CD4-positive, alpha-beta memory T cell (primary cell): ENCODE measurements around the gene DIS3L2. TPM values are rescaled to one million over a fixed set of nuclear protein-coding genes. Genes with fewer than 3 reads are reported as not detected.
A peak's percentile ranks its signal among the peaks of the same experiment; 100 is the strongest.
"Not testable (repeated sequence)": the region's sequence is repeated elsewhere in the genome, so short reads cannot be mapped to it uniquely, and the experiment has no call there.

Experiments used
- CTCF ChIA-PET: fragments of 350-600 bp; sonication (Branson Sonifier 250); formaldehyde crosslinking; loops from one replicate; lab custom pipeline; 2021; ENCODE audit warnings: inconsistent platforms; ENCODE audit not compliant: partially characterized antibody; lab: Charles Lee
- POLR2A ChIA-PET: fragments of 350-600 bp; sonication (Branson Sonifier 250); formaldehyde crosslinking; loops from one replicate; lab custom pipeline; 2021; ENCODE audit not compliant: partially characterized antibody; lab: Charles Lee
- DNase-seq, 5 donors: peaks; one replicate each; pipeline versions ENCODE4 v3.0.0 to v3.0.0-alpha.2; 2020 to 2022; ENCODE audit warnings: mixed read lengths in 1 of 5
- H3K27ac ChIP-seq: one replicate; pipeline ENCODE4 v1.7.0; 2013; ENCODE audit warnings: low read depth, low read length
- H3K27me3 ChIP-seq: 2 replicates; pipeline ENCODE4 v1.7.0; 2013; ENCODE audit warnings: mild to moderate bottlenecking, low read length, moderate library complexity; ENCODE audit not compliant: insufficient read depth
- H3K36me3 ChIP-seq: 2 replicates; pipeline ENCODE4 v1.7.0; 2013; ENCODE audit warnings: mild to moderate bottlenecking, low read length, moderate library complexity; ENCODE audit not compliant: insufficient read depth
- H3K4me1 ChIP-seq: 2 replicates; pipeline ENCODE4 v1.7.0; 2013; ENCODE audit warnings: mild to moderate bottlenecking, low read length, moderate library complexity; ENCODE audit not compliant: insufficient read depth
- H3K4me3 ChIP-seq, 2 donors: one replicate each; pipeline ENCODE4 v1.7.0; 2013; ENCODE audit warnings: low read length in 2 of 2, mild to moderate bottlenecking in 1 of 2
- H3K9me3 ChIP-seq, 2 donors: one replicate each; pipeline ENCODE4 v1.7.0; 2013; ENCODE audit warnings: low read length in 2 of 2, control low read depth in 1 of 2; ENCODE audit not compliant: control insufficient read depth in 1 of 2
- H3K27ac Mint-ChIP-seq, 7 donors: one replicate each; pipeline ENCODE4 v1.8.0; 2020 to 2021; ENCODE audit warnings: mixed read lengths in 7 of 7, mild to moderate bottlenecking in 6 of 7, inconsistent platforms in 3 of 7, moderate library complexity in 3 of 7
- H3K27me3 Mint-ChIP-seq, 2 donors: one replicate each; pipeline ENCODE4 v1.8.0; 2020 to 2021; ENCODE audit warnings: mixed read lengths in 2 of 2
- H3K36me3 Mint-ChIP-seq, 2 donors: one replicate each; pipeline ENCODE4 v1.8.0; 2020 to 2021; ENCODE audit warnings: mixed read lengths in 2 of 2, inconsistent platforms in 1 of 2, mild to moderate bottlenecking in 1 of 2
- H3K4me1 Mint-ChIP-seq, 4 donors: one replicate each; pipeline ENCODE4 v1.8.0; 2020 to 2021; ENCODE audit warnings: mixed read lengths in 4 of 4, mild to moderate bottlenecking in 1 of 4
- H3K4me3 Mint-ChIP-seq, 8 donors: one replicate each; pipeline ENCODE4 v1.8.0; 2020 to 2021; ENCODE audit warnings: mixed read lengths in 8 of 8, mild to moderate bottlenecking in 7 of 8, moderate library complexity in 6 of 8, inconsistent platforms in 3 of 8
- H3K9me3 Mint-ChIP-seq, 8 donors: one replicate each; pipeline ENCODE4 v1.8.0; 2020 to 2021; ENCODE audit warnings: mixed read lengths in 8 of 8, mild to moderate bottlenecking in 5 of 8, inconsistent platforms in 3 of 8, moderate library complexity in 1 of 8
- intact Hi-C: fragments of 100-400 bp; cut with micrococcal nuclease; formaldehyde crosslinking; loops from one replicate; pipeline ENCODE4 v1.15.1; 2023
- polyA plus RNA-seq, 2 donors: library from polyadenylated mRNA; unstranded; fragments of 300-500 nt; fragmentation: Illumina TruSeq; gene quantifications; one replicate each; pipeline ENCODE4 v1.2.3, GENCODE V29; 2021
- total RNA-seq, 2 experiments: library from RNA; stranded (reverse); gene quantifications; one replicate each; pipeline ENCODE4 v1.2.3, GENCODE V29; 2021

The DIS3L2 gene
- total and polyA plus RNA-seq, 4 experiments from 2014 or later: 16.0 to 59.7 (median 39.3) TPM

- Histone ChIP-seq H3K4me3 (no peak overlapping the region), H3K27me3 (no peaks in the 10 kb centered on the region), H3K36me3 (no peaks in the 10 kb centered on the region), H3K9me3 (no peaks in the 10 kb centered on the region), H3K27ac (no peak overlapping the region), H3K4me1 (no peaks in the 10 kb centered on the region)
- Mint-ChIP-seq H3K27ac (peak overlapping the region in 1 of 7 donors; percentile 21), H3K4me3 (no peak overlapping the region), H3K4me1 (no peaks in the 10 kb centered on the region), H3K9me3 (no peaks in the 10 kb centered on the region), H3K36me3 (peaks cover 16 to 20% of the 10 kb centered on the region in 2 donors), H3K27me3 (no peaks in the 10 kb centered on the region)
- intact Hi-C loops: no loop called here
- ChIA-PET CTCF (no interaction called here), POLR2A (no interaction called here)
- DNase-seq: no peak
These were observed 186.0 kb downstream of the DIS3L2 start for GRCh38 chr2:232147440-232148077.

DNA sequence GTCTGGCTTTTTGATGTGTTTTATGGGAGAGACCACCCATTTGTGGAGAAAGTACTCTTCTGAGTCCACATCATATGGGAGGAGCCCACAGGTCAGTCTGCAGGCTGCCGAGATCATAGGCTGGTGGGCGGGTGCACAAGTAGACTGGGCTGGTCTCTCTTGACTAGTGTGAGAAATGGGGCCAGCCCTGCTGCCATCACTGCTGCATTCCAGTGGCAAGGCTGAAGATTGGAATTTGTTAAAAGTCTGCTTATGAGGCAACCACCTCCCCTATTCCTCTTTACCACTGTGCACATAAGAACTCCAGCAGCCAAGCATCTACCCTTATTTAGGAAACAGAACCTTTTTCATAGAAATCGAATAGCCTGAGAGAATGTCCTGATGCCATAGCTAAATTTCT is 200.7 kb downstream of the DIS3L2 start:
- Mint-ChIP-seq H3K27ac (peak overlapping the region in 1 of 7 donors; percentile 36), H3K4me3 (no peak overlapping the region), H3K36me3 (peaks cover 44 to 52% of the 10 kb centered on the region in 2 donors), H3K4me1 (no peaks in the 10 kb centered on the region), H3K27me3 (no peaks in the 10 kb centered on the region), H3K9me3 (no peaks in the 10 kb centered on the region)
- no peak overlapping the region for H3K4me3 ChIP-seq
- intact Hi-C loops: no loop called here
- POLR2A ChIA-PET: no interaction called here
- no peak for DNase-seq
- no peaks in the 10 kb centered on the region for H3K4me1 ChIP-seq
- no peaks in the 10 kb centered on the region for H3K9me3 ChIP-seq
- H3K27ac ChIP-seq: no peak overlapping the region
- no peaks in the 10 kb centered on the region for H3K27me3 ChIP-seq
- H3K36me3 ChIP-seq: no peaks in the 10 kb centered on the region
- CTCF ChIA-PET: no interaction called here

GRCh38 chr2:232170396-232170795 is 208.9 kb downstream of the DIS3L2 start:
- H3K27ac ChIP-seq: no peak overlapping the region
- peaks cover 0 to 6% (median 2%) of the 10 kb centered on the region in 8 donors for H3K9me3 Mint-ChIP-seq
- H3K4me3 Mint-ChIP-seq: no peak overlapping the region
- peaks cover 27% of the 10 kb centered on the region in 2 donors for H3K36me3 Mint-ChIP-seq
- no peaks in the 10 kb centered on the region for H3K4me1 ChIP-seq
- ChIA-PET CTCF (interaction anchor here (0.7 kb wide), 1 partner anchor 122 kb away, joined by 3 read pairs; no protein-coding TSS in a partner anchor), POLR2A (interaction anchor here (0.6 kb wide), 1 partner anchor 208 kb away, joined by 3 read pairs; no protein-coding TSS in a partner anchor)
- H3K27me3 ChIP-seq: no peaks in the 10 kb centered on the region
- H3K36me3 ChIP-seq: no peaks in the 10 kb centered on the region
- intact Hi-C loops: no loop called here
- no peak overlapping the region for H3K4me3 ChIP-seq
- H3K27me3 Mint-ChIP-seq: no peaks in the 10 kb centered on the region
- H3K27ac Mint-ChIP-seq: no peak overlapping the region
- H3K4me1 Mint-ChIP-seq: peaks cover 0 to 4% (median 0%) of the 10 kb centered on the region in 4 donors
- H3K9me3 ChIP-seq: no peaks in the 10 kb centered on the region
- DNase-seq: no peak

- DNase-seq: no peak
- no peak overlapping the region for H3K4me3 Mint-ChIP-seq
- no peaks in the 10 kb centered on the region for H3K27me3 Mint-ChIP-seq
- no peaks in the 10 kb centered on the region for H3K9me3 ChIP-seq
- H3K27ac ChIP-seq: no peak overlapping the region
- H3K4me3 ChIP-seq: no peak overlapping the region
- peaks cover 28 to 38% of the 10 kb centered on the region in 2 donors for H3K36me3 Mint-ChIP-seq
- peaks cover 0 to 16% (median 3%) of the 10 kb centered on the region in 8 donors for H3K9me3 Mint-ChIP-seq
- no peaks in the 10 kb centered on the region for H3K36me3 ChIP-seq
- no peaks in the 10 kb centered on the region for H3K4me1 ChIP-seq
- intact Hi-C loops: no loop called here
- H3K27me3 ChIP-seq: no peaks in the 10 kb centered on the region
- H3K27ac Mint-ChIP-seq: no peak overlapping the region
- POLR2A ChIA-PET: no interaction called here
- CTCF ChIA-PET: no interaction called here
- H3K4me1 Mint-ChIP-seq: peaks cover 0 to 4% (median under 1%) of the 10 kb centered on the region in 4 donors
These were observed 213.1 kb downstream of the DIS3L2 start for GRCh38 chr2:232174662-232175061.

DNA sequence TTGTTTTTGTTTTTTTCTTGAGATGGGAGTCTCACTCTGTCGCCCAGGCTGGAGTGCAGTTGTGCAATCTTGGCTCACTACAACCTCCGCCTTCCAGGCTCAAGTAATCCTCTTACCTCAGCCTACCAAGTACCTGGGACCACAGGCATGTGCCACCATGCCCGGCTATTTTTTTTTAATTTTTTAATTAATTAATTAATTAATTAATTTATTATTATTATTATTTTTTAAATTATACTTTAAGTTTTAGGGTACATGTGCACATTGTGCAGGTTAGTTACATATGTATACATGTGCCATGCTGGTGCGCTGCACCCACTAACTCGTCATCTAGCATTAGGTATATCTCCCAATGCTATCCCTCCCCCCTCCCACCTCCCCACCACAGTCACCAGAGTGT is 215.1 kb downstream of the DIS3L2 start:
- CTCF ChIA-PET, H3K27me3 ChIP-seq, H3K27me3 Mint-ChIP-seq, POLR2A ChIA-PET, DNase-seq, intact Hi-C loops, H3K36me3 ChIP-seq, H3K27ac ChIP-seq, H3K27ac Mint-ChIP-seq, H3K4me1 Mint-ChIP-seq, H3K4me1 ChIP-seq, H3K9me3 ChIP-seq, H3K4me3 ChIP-seq, H3K4me3 Mint-ChIP-seq: not testable (repeated sequence)
- Mint-ChIP-seq H3K36me3 (peaks cover 26 to 35% of the 10 kb centered on the region in 2 donors), H3K9me3 (peaks cover 0 to 20% (median 5%) of the 10 kb centered on the region in 8 donors)

GRCh38 chr2:232183279-232183678 is 221.8 kb downstream of the DIS3L2 start:
- Histone ChIP-seq H3K36me3 (no peaks in the 10 kb centered on the region), H3K27me3 (no peaks in the 10 kb centered on the region), H3K9me3 (no peaks in the 10 kb centered on the region), H3K4me1 (no peaks in the 10 kb centered on the region), H3K27ac (no peak overlapping the region), H3K4me3 (no peak overlapping the region)
- peaks cover 0 to 1% (median 0%) of the 10 kb centered on the region in 4 donors for H3K4me1 Mint-ChIP-seq
- no peaks in the 10 kb centered on the region for H3K27me3 Mint-ChIP-seq
- intact Hi-C loops: no loop called here
- no peak overlapping the region for H3K4me3 Mint-ChIP-seq
- H3K9me3 Mint-ChIP-seq: peaks cover 0 to 5% (median 0%) of the 10 kb centered on the region in 8 donors
- H3K27ac Mint-ChIP-seq: no peak overlapping the region
- POLR2A ChIA-PET: no interaction called here
- H3K36me3 Mint-ChIP-seq: peaks cover 13 to 50% of the 10 kb centered on the region in 2 donors
- no peak for DNase-seq
- CTCF ChIA-PET: interaction anchor here (0.6 kb wide), 1 partner anchor 109 kb away, joined by 3 read pairs; no protein-coding TSS in a partner anchor

DNA sequence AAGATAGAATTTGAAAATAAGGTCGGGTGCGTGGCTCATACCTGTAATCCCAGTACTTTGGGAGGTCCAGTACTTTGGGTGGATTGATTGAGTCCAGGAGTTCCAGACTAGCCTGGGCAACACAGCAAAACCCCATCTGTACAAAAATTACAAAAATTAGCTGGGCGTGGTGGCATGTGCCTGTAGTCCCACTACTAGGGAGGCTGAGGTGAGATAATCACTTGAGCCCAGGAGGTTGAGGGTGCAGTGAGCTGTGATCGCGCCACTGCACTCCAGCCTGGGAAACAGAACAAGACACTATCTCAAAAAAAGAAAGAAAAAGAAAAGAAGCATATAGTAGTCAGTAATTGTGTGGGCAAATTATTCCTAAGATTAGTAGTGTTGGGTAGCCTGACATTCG is 222.8 kb downstream of the DIS3L2 start:
- no peaks in the 10 kb centered on the region for H3K27me3 ChIP-seq
- Mint-ChIP-seq H3K27ac (no peak overlapping the region), H3K27me3 (no peaks in the 10 kb centered on the region), H3K4me3 (no peak overlapping the region), H3K4me1 (peaks cover 0 to 1% (median 0%) of the 10 kb centered on the region in 4 donors), H3K9me3 (peaks cover 0 to 5% (median 0%) of the 10 kb centered on the region in 8 donors), H3K36me3 (peaks cover 15 to 60% of the 10 kb centered on the region in 2 donors)
- CTCF ChIA-PET: no interaction called here
- no peaks in the 10 kb centered on the region for H3K4me1 ChIP-seq
- H3K27ac ChIP-seq: no peak overlapping the region
- H3K4me3 ChIP-seq: no peak overlapping the region
- intact Hi-C loops: no loop called here
- no peak for DNase-seq
- POLR2A ChIA-PET: no interaction called here
- H3K9me3 ChIP-seq: no peaks in the 10 kb centered on the region
- H3K36me3 ChIP-seq: no peaks in the 10 kb centered on the region
